ENCODE results near the gene UNC13B. TPM values are rescaled to one million over a fixed set of nuclear protein-coding genes. Genes with fewer than 3 reads are reported as not detected.

Gene UNC13B
- total and polyA plus RNA-seq, 2 of the 8 experiments (the other 6 are each of a cell fraction or from before 2014, with no cell fraction given): 23.1 to 51.7 TPM

DNA sequence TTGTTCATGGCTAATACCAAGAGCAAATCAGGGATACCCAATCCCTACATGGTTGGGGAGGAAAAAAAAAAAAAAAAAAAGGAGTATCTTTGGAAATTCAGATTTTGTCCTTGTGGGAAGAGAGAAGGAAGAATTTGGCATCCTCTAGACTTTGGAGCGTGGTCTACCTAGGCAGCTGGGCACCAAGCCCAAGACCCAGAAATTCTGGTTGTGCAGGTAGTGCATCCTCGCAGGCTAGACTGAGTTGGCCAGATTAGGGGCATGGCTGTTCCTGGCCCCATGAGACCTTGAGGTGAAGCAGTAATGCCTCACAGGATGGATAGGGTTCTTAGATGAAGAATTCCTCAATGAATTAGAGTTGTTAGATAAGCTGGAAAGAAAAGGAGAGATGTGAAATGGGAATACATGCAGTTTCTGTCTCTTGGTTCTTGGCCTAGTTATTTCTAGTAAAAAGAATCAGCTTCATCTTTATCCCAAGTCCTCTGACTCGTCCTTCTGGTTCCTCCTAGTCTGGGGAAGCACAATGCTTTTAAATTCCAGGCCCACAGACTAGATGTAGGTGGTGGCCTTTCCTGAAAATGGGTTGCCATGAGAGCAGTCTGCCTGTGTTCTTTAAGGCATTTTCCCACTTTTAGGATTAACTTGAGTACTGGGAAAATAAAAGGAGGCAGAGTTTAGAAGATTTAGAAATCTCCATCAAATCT, 187.6 kb downstream of the UNC13B start:
- Histone ChIP-seq H3K18ac (ENCODE audit: extremely low read depth, low read length) (no peak overlapping the region), H3K9ac (replicated peaks in 1 of 4; ENCODE audit: extremely low read depth in 1 of 4, low read depth in 3 of 4, low read length in 3 of 4) (no peak overlapping the region), H3K56ac (replicated peaks; ENCODE audit: insufficient read length, low read depth, low read length) (no peak overlapping the region), H4K8ac (ENCODE audit: extremely low read depth, insufficient read depth, low read length) (no peak overlapping the region), H3K79me1 (ENCODE audit: low read depth, low read length) (no peaks in the 10 kb centered on the region; the same call in none of the 2 replicates), H3K4me1 (replicated peaks in 1 of 4; ENCODE audit: control insufficient read depth in 3 of 4, insufficient read depth in 4 of 4, low read length in 3 of 4) (no peaks in the 10 kb centered on the region), H3K4ac (replicated peaks; ENCODE audit: insufficient read length, low read depth, low read length) (no peak overlapping the region), H4K20me1 (replicated peaks in 1 of 2; ENCODE audit: control insufficient read depth in 1 of 2, insufficient read depth in 2 of 2, low read length in 2 of 2) (peaks cover 0 to 2% of the 10 kb centered on the region in 2 experiments), H2BK15ac (ENCODE audit: low read length) (no peak overlapping the region), H3K36me3 (ENCODE audit: control insufficient read depth in 2 of 4, insufficient read depth in 4 of 4, low read length in 3 of 4) (no peaks in the 10 kb centered on the region), H3K4me2 (ENCODE audit: insufficient read depth in 1 of 2, low read depth in 2 of 2, low read length in 2 of 2) (no peak overlapping the region), H4K5ac (ENCODE audit: insufficient read length, low read depth, low read length) (no peak overlapping the region), H2BK5ac (ENCODE audit: low read depth, low read length) (no peak overlapping the region), H2BK120ac (replicated peaks; ENCODE audit: low read depth, low read length) (no peak overlapping the region), H4K91ac (replicated peaks; ENCODE audit: insufficient read length, low read length) (no peak overlapping the region), H2AFZ (ENCODE audit: low read length) (no peak overlapping the region), H3K9me3 (ENCODE audit: insufficient read depth in 2 of 2, low read depth in 1 of 2, low read length in 1 of 2) (no peaks in the 10 kb centered on the region), H3K14ac (ENCODE audit: insufficient read length) (no peak overlapping the region), H3K23ac (ENCODE audit: insufficient read length) (no peak overlapping the region), H3K27me3 (replicated peaks in 1 of 4; ENCODE audit: control insufficient read depth in 3 of 4, extremely low read depth in 1 of 4, insufficient read depth in 3 of 4, low read length in 3 of 4) (no peaks in the 10 kb centered on the region), H2BK20ac (ENCODE audit: low read length) (no peak overlapping the region), H3K23me2 (ENCODE audit: low read depth, low read length) (no peaks in the 10 kb centered on the region), H3K27ac (ENCODE audit: low read depth, low read length) (no peak overlapping the region), H3K79me2 (ENCODE audit: control insufficient read depth in 1 of 2, insufficient read depth in 2 of 2, low read length in 2 of 2) (no peaks in the 10 kb centered on the region), H3K4me3 (ENCODE audit: extremely low read depth in 1 of 4, insufficient read depth in 2 of 4, low read depth in 3 of 4, low read length in 4 of 4) (no peak overlapping the region), H2AK5ac (ENCODE audit: low read depth, low read length) (no peak overlapping the region), H2BK12ac (ENCODE audit: low read depth, low read length) (no peak overlapping the region)
- TF ChIP-seq SP1 (IDR thresholded peaks at IDR 0.05; ENCODE audit: low read depth, low read length): no peak
- POLR2A ChIA-PET (ENCODE audit: partially characterized antibody): no interaction called here
- 92% methylated on average over 3 of the region's 3 CpGs; no CpG with 5 or more reads in 1 of the 2 experiments for WGBS, 2 experiments (ENCODE audit: extremely low coverage in 1 of 2, insufficient coverage in 1 of 2, insufficient read length in 1 of 2, insufficient replicate concordance in 2 of 2, low coverage in 1 of 2, low lambda C conversion rate in 2 of 2, missing lambda C conversion rate in 1 of 2)
- no peak for FAIRE-seq
- CTCF ChIA-PET (ENCODE audit: partially characterized antibody): no interaction called here
- no peak for DNase-seq (ENCODE audit: low read depth in 1 of 2, low spot score in 2 of 2)
